Stimulated activated CD4-positive, alpha-beta T cell treated with anti-CD3 and anti-CD28 coated beads, Interleukin-12 subunit alpha, Interleukin-12 subunit beta, amount 100 ng/mL, for 4 hours (primary cell): ENCODE data around the gene SLC6A8.

ENCODE experiments used
- DNase-seq: peaks from one replicate; pipeline ENCODE4 v3.0.0-alpha.2; 2020

The SLC6A8 gene

GRCh38 chrX:153687121-153688039, at the start of gene SLC6A8:
TSS of gene SLC6A8 (plus strand) at chrX:153687926. CDS start at chrX:153688575, 649 bp downstream.
- peak; percentile 36 for DNase-seq

GRCh38 chrX:153638041-153638371, 49.7 kb upstream of the SLC6A8 start:
- no peak for DNase-seq

- DNase-seq = no peak
These were observed 49.1 kb upstream of the SLC6A8 start for GRCh38 chrX:153638436-153639176.

- no peak for DNase-seq
These were observed 48.3 kb upstream of the SLC6A8 start for GRCh38 chrX:153639177-153640044.

- no peak for DNase-seq
These were observed 47.6 kb upstream of the SLC6A8 start for GRCh38 chrX:153640045-153640686.

GRCh38 chrX:153640736-153641575, 46.8 kb upstream of the SLC6A8 start:
- no peak for DNase-seq

GRCh38 chrX:153641627-153642026, 46.1 kb upstream of the SLC6A8 start:
- no peak for DNase-seq

GRCh38 chrX:153642051-153642654, 45.6 kb upstream of the SLC6A8 start:
- DNase-seq = no peak

- DNase-seq = no peak
These were observed 44.9 kb upstream of the SLC6A8 start for GRCh38 chrX:153642655-153643430.

GRCh38 chrX:153643431-153644351, 44.0 kb upstream of the SLC6A8 start:
- DNase-seq = no peak

- no peak for DNase-seq
These were observed 43.2 kb upstream of the SLC6A8 start for GRCh38 chrX:153644356-153645125.

GRCh38 chrX:153645151-153645550, 42.6 kb upstream of the SLC6A8 start:
- DNase-seq = no peak

GRCh38 chrX:153645921-153646488, 41.7 kb upstream of the SLC6A8 start:
- DNase-seq = no peak

- no peak for DNase-seq
These were observed 40.9 kb upstream of the SLC6A8 start, which contains the start of gene DUSP9 for GRCh38 chrX:153646620-153647373. TSS of gene DUSP9 (plus strand) at chrX:153647203. CDS start at chrX:153647954, 751 bp downstream.

- no peak for DNase-seq
These were observed 40.0 kb upstream of the SLC6A8 start for GRCh38 chrX:153647461-153648357.
